Keratinocyte (primary cell): Measurements from ENCODE around the gene SNX24. TPM values are rescaled to one million over a fixed set of nuclear protein-coding genes. Genes with fewer than 3 reads are reported as not detected.

Experiments
- DNase-seq: peaks from one replicate; pipeline ENCODE4 v3.0.0-alpha.2; 2011; ENCODE audit warnings: low read depth, missing footprints, low spot score
- FAIRE-seq: peaks from 2 replicates; lab custom pipeline; 2011; peaks lifted over from hg19 to GRCh38; lab: Jason Lieb, UNC
- H2AFZ ChIP-seq: 2 replicates; pipeline ENCODE4 v1.6.0; 2012; ENCODE audit warnings: low read length, control low read depth, inconsistent platforms; ENCODE audit not compliant: control insufficient read depth
- H3K27ac ChIP-seq: 2 replicates; pipeline ENCODE4 v1.5.1; 2011; ENCODE audit warnings: low read length; ENCODE audit not compliant: control insufficient read depth, insufficient read depth
- H3K27me3 ChIP-seq: 3 replicates; pipeline ENCODE4 v1.6.0; 2011; ENCODE audit warnings: low read length; ENCODE audit not compliant: control insufficient read depth, insufficient read depth; ENCODE audit errors: extremely low read depth
- H3K36me3 ChIP-seq, 2 experiments: 2 replicates in 1 of 2; 3 replicates in 1 of 2; pipeline ENCODE4 v1.5.1; 2011; ENCODE audit warnings: low read length in 2 of 2, mild to moderate bottlenecking in 1 of 2; ENCODE audit not compliant: control insufficient read depth in 2 of 2, insufficient read depth in 2 of 2; ENCODE audit errors: extremely low read depth in 1 of 2
- H3K4me1 ChIP-seq: 3 replicates; pipeline ENCODE4 v1.5.1; 2011; ENCODE audit warnings: low read length; ENCODE audit not compliant: control insufficient read depth, insufficient read depth; ENCODE audit errors: extremely low read depth
- H3K4me2 ChIP-seq: 3 replicates; pipeline ENCODE4 v1.6.0; 2011; ENCODE audit warnings: low read depth, low read length; ENCODE audit not compliant: control insufficient read depth, insufficient read depth; ENCODE audit errors: extremely low read depth
- H3K4me3 ChIP-seq, 3 experiments: fragments of 200-600 bp in 1 of 3; sonication (generic) in 1 of 3; 2 replicates in 2 of 3; 3 replicates in 1 of 3; pipeline ENCODE4 v1.5.1; 2011 to 2016; ENCODE audit warnings: low read length in 3 of 3, mild to moderate bottlenecking in 3 of 3, control low read depth in 2 of 3, inconsistent platforms in 1 of 3, low read depth in 1 of 3, mixed read lengths in 1 of 3, mixed run types in 1 of 3, moderate library complexity in 1 of 3; ENCODE audit not compliant: control insufficient read depth in 2 of 3, insufficient read depth in 2 of 3; ENCODE audit errors: extremely low read depth in 1 of 3
- H3K79me2 ChIP-seq: 2 replicates; pipeline ENCODE4 v1.6.0; 2012; ENCODE audit warnings: low read length; ENCODE audit not compliant: control insufficient read depth, insufficient read depth
- H3K9ac ChIP-seq: 3 replicates; pipeline ENCODE4 v1.6.0; 2011; ENCODE audit warnings: low read length; ENCODE audit not compliant: control insufficient read depth, insufficient read depth; ENCODE audit errors: extremely low read depth
- H3K9me1 ChIP-seq: 3 replicates; pipeline ENCODE4 v1.6.0; 2011; ENCODE audit warnings: low read length; ENCODE audit not compliant: control insufficient read depth, insufficient read depth; ENCODE audit errors: extremely low read depth
- H3K9me3 ChIP-seq: 2 replicates; pipeline ENCODE4 v1.5.1; 2012; ENCODE audit warnings: low read depth, low read length; ENCODE audit not compliant: control insufficient read depth
- H4K20me1 ChIP-seq: 3 replicates; pipeline ENCODE4 v1.6.0; 2011; ENCODE audit warnings: low read length; ENCODE audit not compliant: control insufficient read depth, insufficient read depth; ENCODE audit errors: extremely low read depth
- EZH2 ChIP-seq: IDR thresholded peaks from one replicate; pipeline ENCODE4 v1.6.1; 2012; ENCODE audit warnings: inconsistent platforms, mild to moderate bottlenecking, low read length, moderate library complexity
- dilution Hi-C: fragments of 300-500 bp; cut with MboI; formaldehyde crosslinking; loops from one replicate; pipeline ENCODE4 v1.7.0; 2020; ENCODE audit warnings: low sequenced_read_pairs; ENCODE audit not compliant: extremely low pct_ligation_motif_present
- polyA plus RNA-seq, 5 experiments: library from polyadenylated mRNA; depleted of rRNA in 3 of 5; stranded (reverse) in 3 of 5; stranded (forward) in 1 of 5; unstranded in 1 of 5; fragments of >200 nt; gene quantifications; 1 replicate in 1 of 5; 2 replicates in 3 of 5; 3 replicates in 1 of 5; pipeline versions ENCODE4 v1.2.1 to v1.2.3, GENCODE V29; 2011 to 2012; ENCODE audit warnings: missing spikeins in 2 of 5, low read depth in 1 of 5, low replicate concordance in 1 of 5
- TF ChIP-seq, protein P1 (sequence below), 3 experiments: IDR thresholded peaks in 1 of 3; conservative IDR thresholded peaks in 1 of 3; optimal IDR thresholded peaks in 1 of 3; 2 replicates in 2 of 3; 3 replicates in 1 of 3; pipeline versions ENCODE3 to v1.5.1; 2011; ENCODE audit warnings: low read length in 3 of 3, mild to moderate bottlenecking in 3 of 3, moderate library complexity in 2 of 3, control low read depth in 1 of 3, inconsistent platforms in 1 of 3; ENCODE audit not compliant: insufficient read depth in 2 of 3; ENCODE audit errors: extremely low read depth in 1 of 3

SNX24 gene
- polyA plus RNA-seq, 1 donor (not counting 4 experiments of a cell fraction or from before 2014, with no cell fraction given): 15.0 TPM

DNA sequence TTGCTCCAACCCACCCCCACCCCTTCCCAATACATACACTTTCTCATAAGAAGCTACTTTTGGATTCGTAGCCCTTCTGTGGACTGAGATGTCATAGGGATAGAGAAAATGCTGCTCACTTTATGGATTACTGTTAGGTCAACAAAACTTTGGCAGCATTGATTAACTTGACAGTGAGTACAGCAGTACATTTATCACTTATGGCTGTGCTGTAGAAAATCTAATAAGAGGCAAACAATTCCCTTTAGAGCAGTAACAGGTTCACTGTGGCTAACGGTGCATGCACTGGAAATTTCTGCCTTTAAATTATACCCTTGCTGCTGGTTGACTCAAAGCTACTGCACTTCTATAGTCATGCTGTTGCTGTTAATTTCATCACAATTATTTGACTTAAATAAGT lies 131.9 kb downstream of the SNX24 start:
- Histone ChIP-seq H3K79me2 (no peaks in the 10 kb centered on the region), H3K27ac (no peak overlapping the region), H3K9me1 (no peaks in the 10 kb centered on the region), H3K36me3 (no peaks in the 10 kb centered on the region), H3K9ac (no peak overlapping the region), H3K4me3 (no peak overlapping the region), H3K27me3 (no peaks in the 10 kb centered on the region), H2AFZ (no peak overlapping the region), H3K4me1 (no peaks in the 10 kb centered on the region), H3K9me3 (no peaks in the 10 kb centered on the region), H4K20me1 (no peaks in the 10 kb centered on the region), H3K4me2 (no peak overlapping the region)
- no peak for DNase-seq
- no peak for FAIRE-seq
- TF ChIP-seq, protein P1, sequence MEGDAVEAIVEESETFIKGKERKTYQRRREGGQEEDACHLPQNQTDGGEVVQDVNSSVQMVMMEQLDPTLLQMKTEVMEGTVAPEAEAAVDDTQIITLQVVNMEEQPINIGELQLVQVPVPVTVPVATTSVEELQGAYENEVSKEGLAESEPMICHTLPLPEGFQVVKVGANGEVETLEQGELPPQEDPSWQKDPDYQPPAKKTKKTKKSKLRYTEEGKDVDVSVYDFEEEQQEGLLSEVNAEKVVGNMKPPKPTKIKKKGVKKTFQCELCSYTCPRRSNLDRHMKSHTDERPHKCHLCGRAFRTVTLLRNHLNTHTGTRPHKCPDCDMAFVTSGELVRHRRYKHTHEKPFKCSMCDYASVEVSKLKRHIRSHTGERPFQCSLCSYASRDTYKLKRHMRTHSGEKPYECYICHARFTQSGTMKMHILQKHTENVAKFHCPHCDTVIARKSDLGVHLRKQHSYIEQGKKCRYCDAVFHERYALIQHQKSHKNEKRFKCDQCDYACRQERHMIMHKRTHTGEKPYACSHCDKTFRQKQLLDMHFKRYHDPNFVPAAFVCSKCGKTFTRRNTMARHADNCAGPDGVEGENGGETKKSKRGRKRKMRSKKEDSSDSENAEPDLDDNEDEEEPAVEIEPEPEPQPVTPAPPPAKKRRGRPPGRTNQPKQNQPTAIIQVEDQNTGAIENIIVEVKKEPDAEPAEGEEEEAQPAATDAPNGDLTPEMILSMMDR (optimal IDR thresholded peaks at IDR 0.05 in 1 of 3, IDR thresholded peaks at IDR 0.05 in 1 of 3, conservative IDR thresholded peaks at IDR 0.05 in 1 of 3; ENCODE audit: extremely low read depth in 1 of 3, insufficient read depth in 2 of 3, low read length in 3 of 3): no peak
- no peak for TF ChIP-seq EZH2
- dilution Hi-C loops: no loop called here

- Histone ChIP-seq H4K20me1 (no peaks in the 10 kb centered on the region), H3K79me2 (no peaks in the 10 kb centered on the region), H3K9me3 (no peaks in the 10 kb centered on the region), H3K36me3 (no peaks in the 10 kb centered on the region), H3K4me1 (no peaks in the 10 kb centered on the region), H3K4me3 (no peak overlapping the region), H3K27me3 (no peaks in the 10 kb centered on the region), H3K9ac (no peak overlapping the region), H3K9me1 (no peaks in the 10 kb centered on the region), H2AFZ (no peak overlapping the region), H3K27ac (no peak overlapping the region), H3K4me2 (no peak overlapping the region)
- dilution Hi-C loops: no loop called here
- no peak for DNase-seq
- FAIRE-seq: no peak
- TF ChIP-seq, protein P1 (optimal IDR thresholded peaks at IDR 0.05 in 1 of 3, IDR thresholded peaks at IDR 0.05 in 1 of 3, conservative IDR thresholded peaks at IDR 0.05 in 1 of 3; ENCODE audit: extremely low read depth in 1 of 3, insufficient read depth in 2 of 3, low read length in 3 of 3): no peak
- TF ChIP-seq EZH2: no peak
Measured at GRCh38 chr5:122978068-122978467, 132.7 kb downstream of the SNX24 start.
